ENCODE measurements around the gene UBA52. TPM values are rescaled to one million over a fixed set of nuclear protein-coding genes. Genes with fewer than 3 reads are reported as not detected.

UBA52 gene
- total and polyA plus RNA-seq, 2 donors (not counting 1 experiment from before 2014, with no cell fraction given): 1,837 to 5,694 TPM

- intact Hi-C loops (cut with micrococcal nuclease): no loop called here
- TF ChIP-seq, protein P1, sequence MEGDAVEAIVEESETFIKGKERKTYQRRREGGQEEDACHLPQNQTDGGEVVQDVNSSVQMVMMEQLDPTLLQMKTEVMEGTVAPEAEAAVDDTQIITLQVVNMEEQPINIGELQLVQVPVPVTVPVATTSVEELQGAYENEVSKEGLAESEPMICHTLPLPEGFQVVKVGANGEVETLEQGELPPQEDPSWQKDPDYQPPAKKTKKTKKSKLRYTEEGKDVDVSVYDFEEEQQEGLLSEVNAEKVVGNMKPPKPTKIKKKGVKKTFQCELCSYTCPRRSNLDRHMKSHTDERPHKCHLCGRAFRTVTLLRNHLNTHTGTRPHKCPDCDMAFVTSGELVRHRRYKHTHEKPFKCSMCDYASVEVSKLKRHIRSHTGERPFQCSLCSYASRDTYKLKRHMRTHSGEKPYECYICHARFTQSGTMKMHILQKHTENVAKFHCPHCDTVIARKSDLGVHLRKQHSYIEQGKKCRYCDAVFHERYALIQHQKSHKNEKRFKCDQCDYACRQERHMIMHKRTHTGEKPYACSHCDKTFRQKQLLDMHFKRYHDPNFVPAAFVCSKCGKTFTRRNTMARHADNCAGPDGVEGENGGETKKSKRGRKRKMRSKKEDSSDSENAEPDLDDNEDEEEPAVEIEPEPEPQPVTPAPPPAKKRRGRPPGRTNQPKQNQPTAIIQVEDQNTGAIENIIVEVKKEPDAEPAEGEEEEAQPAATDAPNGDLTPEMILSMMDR (IDR thresholded peaks at IDR 0.05): no peak
- peak; percentile 54 for TF ChIP-seq EZH2 (IDR thresholded peaks at IDR 0.05; ENCODE audit: borderline replicate concordance, insufficient read depth, low read depth, low read length, poor library complexity, severe bottlenecking)
- H3K27ac ChIP-seq (ENCODE audit: low read length in 2 of 2): no peak overlapping the region
- H3K79me2 ChIP-seq (ENCODE audit: control insufficient read depth, insufficient read depth, low read length): no peaks in the 10 kb centered on the region
- Mint-ChIP-seq H3K9me3 (ENCODE audit: insufficient read depth) (no peaks in the 10 kb centered on the region), H3K27me3 (peaks cover 40% of the 10 kb centered on the region), H3K4me1 (peaks cover 23% of the 10 kb centered on the region), H3K27ac (no peak overlapping the region), H3K4me3 (no peak overlapping the region)
- no peak overlapping the region for H3K4me3 ChIP-seq (ENCODE audit: control extremely low read depth in 1 of 5, extremely low read depth in 1 of 5, insufficient read depth in 1 of 5, low read depth in 2 of 5, low read length in 4 of 5)
- peaks cover 0 to 69% (median 41%) of the 10 kb centered on the region in 4 experiments for H3K27me3 ChIP-seq (replicated peaks in 1 of 4; ENCODE audit: control extremely low read depth in 1 of 4, control insufficient read depth in 3 of 4, insufficient read depth in 4 of 4, low read length in 3 of 4)
- H3K4me1 ChIP-seq (ENCODE audit: control insufficient read depth in 2 of 2, insufficient read depth in 2 of 2, low read length in 2 of 2): peaks cover 29 to 31% of the 10 kb centered on the region in 2 donors
- WGBS (ENCODE audit: insufficient coverage): 8% methylated on average over 13 of the region's 26 CpGs
- H3K4me2 ChIP-seq (replicated peaks; ENCODE audit: low read depth, low read length, poor library complexity, severe bottlenecking): no peak overlapping the region
- no peaks in the 10 kb centered on the region for H3K36me3 ChIP-seq (replicated peaks in 1 of 2; ENCODE audit: control extremely low read depth in 1 of 2, control insufficient read depth in 1 of 2, extremely low read depth in 1 of 2, insufficient read depth in 2 of 2, low read length in 1 of 2)
- no peaks in the 10 kb centered on the region for H4K20me1 ChIP-seq (ENCODE audit: control insufficient read depth, insufficient read depth, low read length, poor library complexity, severe bottlenecking)
- peaks cover 0 to 11% (median 0%) of the 10 kb centered on the region in 3 donors for H3K9me3 ChIP-seq (ENCODE audit: control extremely low read depth in 1 of 3, control insufficient read depth in 2 of 3, insufficient read depth in 1 of 3, low read length in 2 of 3)
- no peak for DNase-seq
- ChIA-PET CTCF (interaction anchor here (2.0 kb wide), 1 partner anchor 9 kb away, joined by 6 read pairs; the partner anchor contains the start of gene TMEM59L), POLR2A (interaction anchor here (0.6 kb wide), 1 partner anchor 14 kb away, joined by 3 read pairs; no protein-coding TSS in a partner anchor)
- no peak overlapping the region for H3K9ac ChIP-seq (ENCODE audit: low read length)
- H2AFZ ChIP-seq (ENCODE audit: insufficient read depth, low read depth, low read length, poor library complexity, severe bottlenecking): no peak overlapping the region
- ATAC-seq (ENCODE audit: low read depth): no peak
These were observed 32.5 kb downstream of the UBA52 start for GRCh38 chr19:18603958-18604819.

GRCh38 chr19:18604820-18605159, 33.1 kb downstream of the UBA52 start:
- peaks cover 23% of the 10 kb centered on the region for H3K4me1 Mint-ChIP-seq
- H3K4me3 Mint-ChIP-seq: no peak overlapping the region
- ChIA-PET CTCF (interaction anchor here (0.6 kb wide), 1 partner anchor 18 kb away, joined by 3 read pairs; no protein-coding TSS in a partner anchor), POLR2A (no interaction called here)
- DNase-seq (no peak), ATAC-seq (ENCODE audit: low read depth) (no peak)
- Histone ChIP-seq H3K4me1 (ENCODE audit: control insufficient read depth in 2 of 2, insufficient read depth in 2 of 2, low read length in 2 of 2) (peaks cover 29 to 31% of the 10 kb centered on the region in 2 donors), H3K9me3 (ENCODE audit: control extremely low read depth in 1 of 3, control insufficient read depth in 2 of 3, insufficient read depth in 1 of 3, low read length in 2 of 3) (peaks cover 0 to 11% (median 0%) of the 10 kb centered on the region in 3 donors), H3K27ac (ENCODE audit: low read length in 2 of 2) (no peak overlapping the region), H3K36me3 (replicated peaks in 1 of 2; ENCODE audit: control extremely low read depth in 1 of 2, control insufficient read depth in 1 of 2, extremely low read depth in 1 of 2, insufficient read depth in 2 of 2, low read length in 1 of 2) (no peaks in the 10 kb centered on the region), H3K9ac (ENCODE audit: low read length) (no peak overlapping the region), H3K4me3 (ENCODE audit: control extremely low read depth in 1 of 5, extremely low read depth in 1 of 5, insufficient read depth in 1 of 5, low read depth in 2 of 5, low read length in 4 of 5) (no peak overlapping the region), H3K4me2 (replicated peaks; ENCODE audit: low read depth, low read length, poor library complexity, severe bottlenecking) (no peak overlapping the region), H3K79me2 (ENCODE audit: control insufficient read depth, insufficient read depth, low read length) (no peaks in the 10 kb centered on the region), H3K27me3 (replicated peaks in 1 of 4; ENCODE audit: control extremely low read depth in 1 of 4, control insufficient read depth in 3 of 4, insufficient read depth in 4 of 4, low read length in 3 of 4) (peaks cover 0 to 69% (median 47%) of the 10 kb centered on the region in 4 experiments), H4K20me1 (ENCODE audit: control insufficient read depth, insufficient read depth, low read length, poor library complexity, severe bottlenecking) (no peaks in the 10 kb centered on the region), H2AFZ (ENCODE audit: insufficient read depth, low read depth, low read length, poor library complexity, severe bottlenecking) (no peak overlapping the region)
- TF ChIP-seq, protein P1 (IDR thresholded peaks at IDR 0.05): no peak
- no peak for TF ChIP-seq EZH2 (IDR thresholded peaks at IDR 0.05; ENCODE audit: borderline replicate concordance, insufficient read depth, low read depth, low read length, poor library complexity, severe bottlenecking)
- WGBS (ENCODE audit: insufficient coverage): 10% methylated on average over 2 of the region's 10 CpGs
- H3K27me3 Mint-ChIP-seq: peaks cover 45% of the 10 kb centered on the region
- intact Hi-C loops (cut with micrococcal nuclease): no loop called here
- no peak overlapping the region for H3K27ac Mint-ChIP-seq
- H3K9me3 Mint-ChIP-seq (ENCODE audit: insufficient read depth): no peaks in the 10 kb centered on the region

Data from B cell (primary cell).